HG03442 (cell line): ENCODE results near the gene TMED6.
A peak's percentile ranks its signal among the peaks of the same experiment; 100 is the strongest.

Experiments
- ATAC-seq: cut with Tn5 transposase; IDR thresholded peaks from one replicate; pipeline ENCODE4 v1.9.1; 2021; ENCODE audit warnings: mild to moderate bottlenecking, moderate library complexity; ENCODE audit not compliant: unreplicated experiment

Gene TMED6

GRCh38 chr16:69324585-69325253 lies 26.9 kb downstream of the TMED6 start:
- ATAC-seq, result no peak

- no peak for ATAC-seq
Observed at GRCh38 chr16:69324013-69324531, 27.5 kb downstream of the TMED6 start.

GRCh38 chr16:69323415-69323814 lies 28.2 kb downstream of the TMED6 start:
- no peak for ATAC-seq

GRCh38 chr16:69322343-69322742 lies 29.2 kb downstream of the TMED6 start:
- ATAC-seq, result no peak

GRCh38 chr16:69321080-69321479 lies 30.5 kb downstream of the TMED6 start:
- no peak for ATAC-seq

- no peak for ATAC-seq
Observed at GRCh38 chr16:69320740-69321073, 30.9 kb downstream of the TMED6 start.

GRCh38 chr16:69319826-69320739 lies 31.5 kb downstream of the TMED6 start:
- ATAC-seq, result no peak

GRCh38 chr16:69319381-69319780 lies 32.2 kb downstream of the TMED6 start:
- ATAC-seq, result no peak

GRCh38 chr16:69318911-69319289 lies 32.7 kb downstream of the TMED6 start:
- ATAC-seq, result no peak

GRCh38 chr16:69318177-69318910 lies 33.2 kb downstream of the TMED6 start:
- ATAC-seq, result no peak

GRCh38 chr16:69316595-69317034 lies 35.0 kb downstream of the TMED6 start:
- ATAC-seq, result no peak

- ATAC-seq, result no peak
Observed at GRCh38 chr16:69315486-69316311, 35.9 kb downstream of the TMED6 start.

GRCh38 chr16:69314534-69314933 lies 37.1 kb downstream of the TMED6 start:
- no peak for ATAC-seq

GRCh38 chr16:69313469-69313868 lies 38.1 kb downstream of the TMED6 start:
- no peak for ATAC-seq

- peak; percentile 45 for ATAC-seq
Observed at GRCh38 chr16:69311533-69312387, 39.8 kb downstream of the TMED6 start.

GRCh38 chr16:69310653-69311532 lies 40.7 kb downstream of the TMED6 start, which contains the start of gene VPS4A:
VPS4A (plus strand) TSS chr16:69311350; CDS start chr16:69311512, 162 bp downstream.
- peak; percentile 90 for ATAC-seq

- ATAC-seq, result no peak
Observed at GRCh38 chr16:69309316-69309715, 42.3 kb downstream of the TMED6 start.

- ATAC-seq, result no peak
Observed at GRCh38 chr16:69307856-69308255, 43.7 kb downstream of the TMED6 start.
